ENCODE measurements around the gene ACTN2.

The ACTN2 gene

DNA sequence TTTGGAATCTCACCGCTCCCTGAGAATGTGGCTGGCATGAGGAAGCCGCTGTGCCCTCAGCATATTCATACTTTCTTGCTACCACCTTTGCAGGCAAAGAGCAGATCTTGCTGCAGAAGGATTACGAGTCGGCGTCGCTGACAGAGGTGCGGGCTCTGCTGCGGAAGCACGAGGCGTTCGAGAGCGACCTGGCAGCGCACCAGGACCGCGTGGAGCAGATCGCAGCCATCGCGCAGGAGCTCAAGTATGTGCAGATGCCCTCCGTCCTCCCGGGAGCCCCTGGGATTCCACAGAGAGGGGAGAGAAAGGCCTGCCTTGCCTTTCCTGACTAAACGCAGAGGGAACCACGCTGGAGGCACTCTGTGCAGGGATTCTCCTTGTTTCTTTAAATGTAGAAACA lies 58.2 kb downstream of the ACTN2 start:
- no peak for DNase-seq

DNA sequence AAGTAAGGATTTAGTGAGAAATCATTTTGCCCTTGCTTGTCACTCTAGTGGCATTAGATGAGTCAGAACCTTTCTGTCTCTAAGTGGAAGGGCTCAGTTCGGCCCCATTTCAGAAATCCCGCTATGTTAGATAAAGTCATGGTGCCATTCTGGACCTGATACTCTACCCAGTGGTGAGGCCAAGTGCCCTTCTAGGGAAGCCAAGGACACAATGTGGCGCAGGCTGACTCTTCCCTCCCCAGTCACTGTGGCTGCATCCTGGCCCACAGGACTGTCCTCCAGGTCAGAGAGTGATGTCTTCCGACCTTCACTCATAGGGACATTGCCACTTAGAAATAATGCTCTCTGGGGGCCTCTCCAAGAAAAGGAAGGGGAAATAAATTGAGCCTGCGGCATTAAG lies 60.5 kb downstream of the ACTN2 start:
- no peak for DNase-seq

DNA sequence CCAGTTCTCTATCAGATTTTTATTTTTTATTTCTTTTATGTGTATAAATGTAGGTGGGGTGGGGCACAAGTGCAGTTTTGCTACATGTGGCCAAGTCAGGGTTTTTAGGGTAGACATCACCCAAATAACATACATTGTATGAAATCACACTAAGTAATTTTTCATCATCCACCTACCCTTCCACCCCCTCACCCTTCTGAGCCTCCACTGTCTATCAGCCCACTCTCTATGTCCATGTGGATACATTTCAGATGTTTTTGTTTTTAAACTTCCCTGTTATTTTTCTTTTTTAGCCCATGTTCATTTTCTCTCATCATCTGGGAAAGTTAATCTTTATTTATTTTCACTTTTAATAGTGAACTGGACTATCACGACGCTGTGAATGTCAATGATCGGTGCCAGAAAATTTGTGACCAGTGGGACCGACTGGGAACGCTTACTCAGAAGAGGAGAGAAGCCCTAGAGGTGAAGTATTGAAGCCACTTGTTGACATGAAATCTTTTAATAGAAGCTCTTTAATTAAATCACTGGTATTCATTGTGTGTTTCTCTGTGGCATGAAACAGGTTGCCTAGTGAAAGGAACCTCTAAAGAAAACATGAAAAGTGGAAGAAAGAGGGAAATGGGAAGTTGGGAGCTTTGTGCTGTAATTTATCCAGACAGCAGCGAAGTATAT lies 61.1 kb downstream of the ACTN2 start:
- no peak for DNase-seq

DNA sequence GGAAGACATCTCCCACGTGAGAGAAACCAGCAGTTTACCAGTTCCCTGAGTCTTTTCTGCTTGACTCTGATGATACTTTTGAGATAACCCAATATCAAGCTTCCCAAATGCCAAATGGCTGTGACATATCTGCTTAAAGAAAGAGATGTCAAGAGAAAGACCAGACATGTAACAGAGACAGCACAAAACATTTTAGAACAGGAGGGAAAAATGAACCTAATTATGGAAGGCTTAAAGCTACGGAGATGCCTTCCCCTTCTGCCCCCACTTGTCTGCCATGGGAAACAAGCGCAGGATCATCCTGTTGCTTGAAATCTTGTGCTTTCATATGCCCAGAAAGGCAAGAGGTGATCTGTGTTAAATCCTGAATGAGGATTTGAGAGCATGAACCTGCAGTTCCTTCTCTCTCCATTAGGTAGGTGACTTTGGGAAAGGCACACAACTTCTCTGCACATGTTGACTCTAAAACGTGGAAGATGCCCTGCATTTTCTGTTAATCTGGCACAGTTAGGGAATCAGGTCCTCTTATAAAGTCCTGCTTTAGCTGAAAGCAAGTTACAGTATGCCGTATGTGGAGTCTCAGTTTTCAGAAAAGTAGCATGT lies 62.1 kb downstream of the ACTN2 start:
- DNase-seq = no peak

DNA sequence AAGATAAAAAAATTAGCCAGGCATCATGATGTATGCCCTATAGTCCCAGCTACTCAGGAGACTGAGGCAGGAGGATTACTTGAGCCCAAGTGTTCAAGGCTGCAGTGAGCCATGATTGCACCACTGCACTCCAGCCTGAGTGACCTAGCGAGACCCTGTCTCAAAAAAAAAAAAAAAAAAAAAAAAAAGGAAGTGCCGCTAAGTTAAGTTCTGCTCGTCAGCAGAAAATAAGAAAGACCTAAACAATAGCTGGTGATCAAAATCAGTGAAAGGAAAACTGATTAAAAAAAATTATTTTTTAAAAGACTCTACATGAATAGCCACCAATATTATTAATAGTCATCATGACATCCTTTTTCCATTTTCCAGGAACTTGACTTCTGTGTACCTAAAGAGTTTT lies 64.6 kb downstream of the ACTN2 start:
- DNase-seq = no peak

DNA sequence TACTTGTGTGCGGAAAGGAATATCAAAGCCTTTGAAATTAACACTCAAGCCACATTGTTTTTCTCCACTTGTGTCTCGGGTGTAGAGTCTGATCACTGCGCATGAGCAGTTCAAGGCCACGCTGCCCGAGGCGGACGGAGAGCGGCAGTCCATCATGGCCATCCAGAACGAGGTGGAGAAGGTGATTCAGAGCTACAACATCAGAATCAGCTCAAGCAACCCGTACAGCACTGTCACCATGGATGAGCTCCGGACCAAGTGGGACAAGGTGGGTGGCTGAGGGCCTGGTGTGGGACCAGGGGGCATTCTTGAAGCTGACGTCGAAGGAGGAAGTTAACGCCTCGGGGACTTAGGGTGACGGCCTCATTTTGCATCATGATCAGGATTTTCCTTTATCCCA lies 65.1 kb downstream of the ACTN2 start:
- DNase-seq = no peak

DNA sequence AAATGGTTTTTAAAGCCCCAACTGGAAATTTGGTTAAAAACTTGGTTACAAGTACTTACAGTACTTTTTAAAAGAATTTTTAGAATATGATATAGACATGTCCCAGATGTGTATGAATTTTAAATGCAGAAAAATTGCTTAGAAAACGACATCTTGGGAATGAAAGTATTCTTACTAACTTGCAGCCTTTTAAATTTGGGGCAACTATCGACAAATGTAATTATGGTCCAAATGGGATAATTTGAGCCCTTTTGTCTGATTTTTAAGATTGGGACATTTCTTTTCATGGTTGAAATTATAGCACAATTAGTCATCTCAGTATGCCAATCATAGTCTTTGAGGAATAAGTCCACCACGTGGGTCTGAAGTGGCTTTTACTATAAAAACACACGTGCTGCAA lies 65.6 kb downstream of the ACTN2 start:
- no peak for DNase-seq

DNA sequence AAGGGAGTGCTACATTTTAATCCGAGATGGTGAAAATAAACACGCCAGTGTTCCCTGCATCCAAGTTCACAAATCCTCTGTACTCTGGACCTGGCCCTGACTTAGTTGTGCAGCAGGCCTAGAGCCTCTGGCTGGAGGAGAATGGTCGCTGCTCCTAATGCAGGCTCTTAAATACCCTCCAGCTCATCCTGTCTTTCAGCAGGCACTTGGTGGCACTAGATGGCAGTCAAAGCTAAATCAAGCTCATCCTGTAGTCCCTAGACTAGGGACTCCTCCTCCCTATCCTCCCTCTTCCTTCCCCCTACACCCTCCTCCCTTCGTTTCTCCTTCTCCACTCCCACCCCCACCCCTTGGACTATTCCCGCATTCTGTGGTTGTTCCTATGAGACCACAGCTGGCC lies 67.2 kb downstream of the ACTN2 start:
- DNase-seq = no peak

DNA sequence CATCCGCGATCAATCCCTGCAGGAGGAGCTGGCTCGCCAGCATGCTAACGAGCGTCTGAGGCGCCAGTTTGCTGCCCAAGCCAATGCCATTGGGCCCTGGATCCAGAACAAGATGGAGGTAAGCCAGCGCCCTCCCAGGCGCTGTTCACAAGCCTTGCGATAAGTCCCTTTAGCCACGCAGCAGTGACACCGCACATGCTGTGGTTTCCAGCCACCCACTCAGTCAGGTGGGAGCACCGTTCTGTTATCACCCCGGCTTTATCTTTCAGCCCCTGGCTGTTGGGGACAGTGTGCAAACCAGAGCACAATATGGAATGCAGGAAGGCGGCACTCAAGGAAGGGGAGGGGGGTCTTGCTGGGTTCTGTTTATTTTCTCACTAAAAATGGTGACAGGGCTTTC lies 67.7 kb downstream of the ACTN2 start:
- DNase-seq = no peak

DNA sequence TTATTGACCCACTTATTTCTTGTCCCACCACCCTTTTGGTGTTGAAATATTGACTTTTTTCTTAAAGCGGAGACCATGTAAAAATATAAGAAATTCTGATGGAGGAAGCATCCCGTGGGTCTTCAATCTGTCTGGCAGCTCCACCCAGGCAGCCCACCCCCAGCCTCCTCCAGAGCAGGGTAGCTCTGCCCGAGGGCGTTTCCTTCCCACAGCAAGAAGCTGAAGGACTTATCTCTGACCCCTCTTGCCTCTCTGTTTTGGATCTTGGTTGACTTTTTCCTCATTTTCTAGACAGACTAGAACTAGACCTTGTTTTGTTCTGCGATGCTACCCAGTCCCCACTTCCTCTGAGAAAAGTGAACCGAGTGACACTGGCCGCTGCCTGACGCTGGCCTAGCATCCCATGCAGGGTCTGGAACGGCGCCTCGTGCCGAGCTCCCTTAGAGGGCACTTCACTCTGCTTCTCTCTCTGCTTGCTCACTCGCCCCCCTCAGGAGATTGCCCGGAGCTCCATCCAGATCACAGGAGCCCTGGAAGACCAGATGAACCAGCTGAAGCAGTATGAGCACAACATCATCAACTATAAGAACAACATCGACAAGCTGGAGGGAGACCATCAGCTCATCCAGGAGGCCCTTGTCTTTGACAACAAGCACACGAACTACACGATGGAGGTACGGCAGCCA lies 68.4 kb downstream of the ACTN2 start:
- DNase-seq = no peak

DNA sequence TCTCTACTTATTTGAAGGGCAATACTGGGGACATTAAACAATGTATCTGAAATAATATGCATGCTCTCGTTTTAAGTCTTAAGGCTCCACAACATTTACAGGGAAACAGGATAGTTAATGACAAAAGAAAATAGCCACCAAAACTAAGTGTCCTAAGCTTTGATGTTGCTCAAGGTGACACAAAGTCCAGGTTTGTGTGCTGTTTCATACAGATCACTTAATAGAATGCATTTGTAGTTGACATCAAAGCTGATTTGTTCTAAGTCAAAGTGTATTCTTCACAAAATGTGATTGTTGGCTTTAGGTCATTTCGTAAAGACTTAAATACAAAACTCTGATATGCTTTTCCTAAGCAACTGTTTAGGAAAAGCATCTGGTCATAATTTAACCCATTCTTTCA lies 71.3 kb downstream of the ACTN2 start:
- DNase-seq = no peak

DNA sequence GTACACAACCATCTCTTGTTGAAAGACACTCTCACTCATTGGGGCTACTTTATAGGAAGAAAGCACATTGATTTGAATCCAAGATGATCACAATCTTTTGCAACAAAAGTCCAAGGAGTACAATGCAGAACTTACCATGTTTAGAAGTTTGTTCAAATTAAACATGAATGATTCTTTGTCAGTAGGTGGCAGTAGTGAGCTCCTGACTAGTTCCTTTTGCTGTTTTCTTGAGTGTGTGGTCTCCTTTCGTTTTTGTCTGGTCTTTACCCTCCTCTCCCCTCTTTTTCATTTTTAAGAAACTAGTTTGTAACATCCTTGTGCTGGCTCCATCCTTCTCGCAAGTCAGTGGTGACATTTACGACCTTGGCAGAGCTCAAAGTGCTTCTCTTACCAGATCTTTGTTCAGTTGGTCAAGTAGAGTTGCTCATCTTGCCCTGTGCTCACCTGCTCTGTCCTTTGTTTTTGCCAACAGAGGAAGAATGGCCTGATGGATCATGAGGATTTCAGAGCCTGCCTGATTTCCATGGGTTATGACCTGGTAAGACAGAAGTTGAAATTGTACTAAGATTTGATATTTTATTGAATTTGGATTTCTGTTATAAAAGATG lies 73.1 kb downstream of the ACTN2 start:
- no peak for DNase-seq

DNA sequence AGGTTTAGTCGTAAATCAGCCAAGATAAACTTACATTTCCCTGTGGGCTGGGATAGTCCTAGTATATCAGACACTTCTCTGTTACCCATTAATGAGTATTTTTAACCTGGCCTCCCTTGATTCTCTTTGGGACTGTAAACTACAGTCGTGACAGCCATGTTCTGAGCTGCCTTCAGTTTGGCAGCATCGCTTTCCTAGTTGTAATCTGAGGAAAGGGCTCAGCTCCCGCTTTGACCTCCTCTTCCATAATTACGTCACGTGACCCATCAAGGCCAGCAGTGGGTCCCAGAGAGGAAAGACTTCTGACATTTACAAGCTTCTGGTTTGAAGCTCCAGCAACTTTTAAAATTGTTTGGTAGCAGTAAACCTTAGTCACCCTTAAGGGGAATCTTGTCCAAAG lies 74.2 kb downstream of the ACTN2 start:
- no peak for DNase-seq

DNA sequence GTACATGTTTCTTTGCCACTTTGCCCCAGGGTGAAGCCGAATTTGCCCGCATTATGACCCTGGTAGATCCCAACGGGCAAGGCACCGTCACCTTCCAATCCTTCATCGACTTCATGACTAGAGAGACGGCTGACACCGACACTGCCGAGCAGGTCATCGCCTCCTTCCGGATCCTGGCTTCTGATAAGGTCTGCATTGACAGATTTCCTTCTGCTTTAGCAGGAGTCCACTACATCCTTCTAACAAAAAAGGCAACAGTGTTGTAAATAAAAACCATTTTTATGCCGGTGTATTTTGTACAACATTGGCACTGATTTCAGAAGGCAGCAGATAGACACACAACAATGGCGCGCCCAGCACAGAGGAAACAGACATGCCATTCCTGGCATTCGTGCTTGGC lies 74.7 kb downstream of the ACTN2 start:
- no peak for DNase-seq

DNA sequence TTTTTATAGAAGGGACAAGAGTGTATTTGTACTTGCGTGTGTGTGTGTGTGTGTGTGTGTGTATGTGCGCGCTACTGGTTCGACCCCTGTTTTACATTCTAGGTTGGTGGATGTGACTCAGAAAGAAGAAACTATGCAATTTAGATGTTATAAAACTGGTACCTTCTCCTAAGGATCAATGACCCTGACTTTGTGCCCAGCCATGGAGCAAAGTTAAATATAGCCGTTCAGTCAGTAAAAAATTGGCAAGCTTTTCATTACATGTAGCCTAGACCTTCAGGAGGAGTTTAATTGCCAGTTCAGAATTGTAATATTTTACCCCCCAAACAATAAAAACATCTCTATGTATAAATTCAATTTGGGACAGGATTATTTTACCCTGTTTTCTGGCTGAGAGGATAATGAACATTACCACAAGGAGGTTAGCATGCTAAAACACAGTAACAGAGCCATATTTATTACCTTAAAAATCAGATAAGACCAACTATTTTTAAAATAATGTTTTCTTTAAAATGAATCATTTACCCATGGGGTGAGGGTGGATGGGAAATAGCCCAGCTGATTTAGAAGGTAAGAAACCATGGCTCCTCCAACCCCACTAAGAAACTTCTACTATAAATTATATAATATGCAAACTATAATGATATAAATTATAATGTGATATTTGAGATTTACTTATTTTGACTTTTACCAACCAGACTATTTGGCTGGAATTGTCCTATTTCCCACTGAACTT lies 75.3 kb downstream of the ACTN2 start:
- DNase-seq = no peak

DNA sequence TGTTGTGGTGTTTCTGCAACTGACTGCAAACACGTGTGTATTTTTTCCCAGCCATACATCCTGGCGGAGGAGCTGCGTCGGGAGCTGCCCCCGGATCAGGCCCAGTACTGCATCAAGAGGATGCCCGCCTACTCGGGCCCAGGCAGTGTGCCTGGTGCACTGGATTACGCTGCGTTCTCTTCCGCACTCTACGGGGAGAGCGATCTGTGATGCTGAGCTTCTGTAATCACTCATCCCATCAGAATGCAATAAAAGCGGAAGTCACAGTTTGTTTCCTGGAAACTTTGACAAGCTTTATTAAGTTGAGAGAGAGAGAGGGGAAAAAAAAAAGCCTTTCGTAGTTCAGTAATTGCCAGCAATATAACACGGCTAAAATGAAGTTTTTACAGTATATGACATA lies 76.1 kb downstream of the ACTN2 start:
- no peak for DNase-seq

DNA sequence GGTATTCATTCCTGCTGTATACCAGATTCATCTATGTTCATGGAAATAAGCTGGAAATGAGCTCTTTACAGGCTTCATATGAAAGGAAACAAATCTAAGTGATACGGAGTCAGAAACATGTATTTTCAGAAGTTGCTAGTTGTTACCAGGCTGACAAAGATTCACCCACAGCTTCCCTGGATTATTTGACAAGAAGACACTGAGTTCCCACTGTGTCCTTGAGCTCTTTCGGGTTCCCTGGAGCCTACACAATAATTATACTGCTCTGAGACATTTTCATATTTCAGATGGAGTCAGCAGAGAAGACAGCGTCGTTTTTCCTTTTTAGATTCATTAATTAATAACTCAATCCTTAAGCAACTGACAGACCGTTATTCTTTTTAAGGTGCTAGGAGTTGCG lies 79.5 kb downstream of the ACTN2 start:
- DNase-seq = no peak

DNA sequence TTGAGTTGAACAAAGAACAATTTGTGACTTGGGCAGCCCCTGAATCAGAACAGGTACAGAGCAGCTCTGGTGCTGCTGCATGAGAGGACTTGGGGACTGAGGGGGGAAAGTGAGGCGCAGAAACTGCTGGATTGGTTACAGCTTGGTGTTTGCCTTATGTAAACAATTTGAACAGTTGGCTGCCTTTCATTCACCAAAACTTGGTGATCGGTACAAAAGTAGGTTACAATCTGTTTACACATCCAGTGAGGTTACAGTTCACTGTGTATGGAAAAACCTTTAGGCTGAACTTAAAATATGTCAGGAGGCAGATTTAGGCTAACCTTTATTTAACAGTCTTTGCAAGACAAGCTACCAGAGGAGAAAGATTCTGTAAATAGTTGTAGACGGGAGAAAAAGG lies 80.2 kb downstream of the ACTN2 start:
- DNase-seq = no peak

DNA sequence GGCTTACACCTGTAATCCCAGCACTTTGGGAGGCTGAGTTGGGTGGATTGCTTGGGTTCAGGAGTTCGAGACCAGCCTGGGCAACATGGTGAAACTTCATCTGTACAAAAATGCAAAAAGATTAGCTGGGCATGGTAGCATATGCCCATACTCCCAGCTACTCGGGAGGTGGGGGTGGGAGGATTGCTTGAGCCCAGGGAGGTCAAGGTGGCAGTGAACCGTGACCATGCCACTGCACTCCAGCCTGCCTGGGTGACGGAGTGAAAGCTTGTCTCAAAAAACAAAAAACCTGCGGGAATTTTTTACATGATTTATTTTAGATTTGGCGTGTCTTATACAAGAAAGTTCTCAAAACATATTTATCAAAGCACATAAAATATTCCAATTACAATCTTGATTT lies 81.0 kb downstream of the ACTN2 start:
- DNase-seq = no peak

DNA sequence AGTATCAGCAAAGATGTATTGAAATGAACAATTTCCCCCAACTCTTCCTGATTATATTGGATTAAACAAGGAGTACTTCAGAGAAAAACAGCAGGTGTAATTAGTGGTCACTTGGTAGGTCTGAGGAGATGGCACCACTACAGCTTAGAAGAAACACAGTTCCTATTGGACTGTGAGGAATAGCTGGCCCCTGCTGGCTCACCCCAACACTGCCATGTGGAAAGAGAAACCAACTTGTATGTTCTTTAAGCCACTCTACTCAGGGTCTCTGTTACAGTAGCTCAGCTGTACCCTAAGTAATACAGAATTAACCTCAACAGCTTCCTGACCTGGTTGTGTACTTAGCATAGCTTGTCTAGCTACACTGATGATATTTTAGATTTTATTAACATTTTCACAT lies 82.3 kb downstream of the ACTN2 start:
- no peak for DNase-seq

DNA sequence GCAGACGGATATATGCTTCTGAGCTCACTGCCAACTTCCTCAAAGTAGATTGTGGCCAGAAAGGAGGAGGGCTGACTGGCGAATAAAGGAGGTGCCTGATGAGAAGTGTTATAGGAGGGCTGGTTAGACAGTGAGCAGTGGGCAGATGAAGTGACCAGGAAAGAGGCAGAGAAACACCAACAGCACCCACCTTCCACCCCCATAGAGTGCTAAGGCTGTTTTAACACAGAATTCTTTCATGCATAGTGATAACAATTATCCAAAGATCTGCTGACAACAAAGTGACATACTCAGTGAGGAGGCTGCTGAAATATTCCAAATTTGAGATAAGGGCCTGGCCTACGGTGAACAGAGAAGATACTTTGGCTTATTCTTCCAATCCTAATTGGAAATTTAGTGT lies 87.6 kb downstream of the ACTN2 start:
- DNase-seq = no peak

DNA sequence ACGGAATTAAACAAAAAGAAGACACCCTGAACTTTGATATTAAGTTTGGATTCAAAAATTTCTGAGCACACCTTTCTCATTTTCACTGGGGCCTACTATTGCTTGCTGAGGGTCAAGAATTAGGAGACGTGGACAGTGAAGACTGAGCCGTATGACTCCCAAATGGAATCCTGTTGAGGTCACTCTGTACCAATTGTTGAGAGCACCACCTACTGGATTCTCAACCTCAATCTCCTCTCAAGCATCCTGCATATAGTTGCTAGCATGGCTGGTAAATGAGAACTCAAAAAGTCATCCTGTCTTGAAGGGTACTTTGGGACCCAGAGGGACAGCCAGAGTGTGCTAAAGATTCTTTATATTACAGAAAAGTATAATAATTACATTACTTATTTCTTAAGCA lies 88.6 kb downstream of the ACTN2 start:
- no peak for DNase-seq

DNA sequence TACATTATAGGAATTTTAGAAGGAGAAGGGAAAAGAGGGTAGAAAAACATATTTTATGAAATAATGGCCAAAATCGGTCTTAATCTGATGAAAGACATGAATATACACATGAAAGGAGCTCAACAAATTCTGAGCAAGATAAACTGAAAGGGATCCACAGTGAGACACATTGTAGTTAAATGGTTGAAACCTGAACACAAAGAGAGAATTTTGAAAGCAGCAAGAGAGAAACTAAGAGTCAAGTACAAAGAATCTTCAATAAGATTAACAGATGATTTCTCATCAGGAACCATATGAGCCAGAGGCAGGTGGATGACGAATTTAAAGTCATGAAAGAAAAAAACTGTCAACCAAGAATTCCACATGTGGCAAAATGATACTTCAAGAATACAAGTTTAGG lies 93.0 kb downstream of the ACTN2 start:
- no peak for DNase-seq

DNA sequence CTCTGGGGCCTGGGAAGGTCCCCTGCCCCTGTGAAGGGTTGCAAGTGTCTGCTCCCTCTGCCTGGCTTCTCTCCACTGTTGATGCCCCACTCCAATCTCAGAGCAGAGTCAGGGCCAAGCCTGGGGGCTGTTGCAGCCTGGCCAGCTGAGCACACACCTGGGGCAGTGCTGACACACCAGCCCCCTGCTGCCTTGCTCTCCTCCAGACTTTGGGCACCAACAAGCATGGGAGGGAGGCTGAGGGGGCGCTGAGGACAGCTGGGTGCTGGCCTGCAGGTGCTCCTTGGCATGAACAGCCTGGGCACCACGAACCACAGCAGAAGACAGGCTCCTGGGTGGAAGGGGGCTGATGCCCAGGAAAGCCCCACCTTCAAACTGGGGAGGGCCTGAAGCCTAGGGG lies 99.2 kb downstream of the ACTN2 start:
- no peak for DNase-seq

Data from NCI-H2029 treated with DMSO at 0.1 percent for 48 hours (cell line).